ENCODE results near the gene NIBAN1.

The NIBAN1 gene

DNA sequence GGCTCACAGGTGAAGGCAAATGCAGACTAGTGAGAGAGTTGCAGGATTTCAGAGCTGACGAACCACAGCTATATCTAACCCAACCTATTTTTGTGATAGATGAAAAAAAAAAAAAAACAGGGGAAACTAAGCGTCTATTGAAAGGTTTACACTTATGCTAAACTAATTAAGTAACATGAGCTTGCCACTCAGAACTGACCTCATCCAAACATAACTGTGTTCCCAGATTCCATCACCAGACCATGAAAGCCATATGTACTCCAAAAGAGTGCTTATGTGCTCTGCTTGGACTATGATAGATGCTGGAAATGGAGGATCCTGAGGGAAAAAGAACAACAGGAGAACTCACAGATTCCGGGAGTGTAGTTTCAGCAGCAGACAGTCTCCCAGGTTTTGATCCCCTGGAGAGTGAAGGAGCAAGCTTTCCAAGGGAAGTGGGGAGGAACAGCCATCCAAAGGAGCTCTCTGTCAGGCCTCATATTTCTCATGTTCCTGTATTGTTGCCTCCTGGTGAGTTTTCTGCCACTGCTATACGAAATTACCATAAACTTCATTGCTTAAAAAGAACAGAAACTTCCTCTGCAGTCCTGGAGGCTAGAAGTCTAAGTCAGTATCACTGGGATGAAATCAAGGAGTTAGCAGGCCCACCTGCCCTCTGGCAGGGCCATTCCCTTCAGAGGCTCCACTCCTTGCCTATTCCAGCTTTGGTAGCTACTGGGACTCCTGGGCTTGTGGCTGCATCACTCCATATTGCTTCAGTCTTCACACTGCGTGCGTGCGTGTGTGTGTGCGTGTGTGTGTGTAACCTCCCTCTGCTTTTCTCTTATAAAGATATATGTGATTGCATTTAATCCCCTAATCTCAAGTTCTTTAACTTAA, 38.1 kb downstream of the NIBAN1 start:
- peak; percentile 17; the same call in 2 of the 3 replicates for ATAC-seq
- TF ChIP-seq CREB5 (CRISPR knock-in tag; IDR thresholded peaks at IDR 0.05; ENCODE audit: low read depth) (no peak), ZNF565 (CRISPR knock-in tag; conservative IDR thresholded peaks at IDR 0.05; ENCODE audit: low read depth) (no peak)

- TF ChIP-seq PATZ1 (CRISPR knock-in tag; IDR thresholded peaks at IDR 0.05; ENCODE audit: borderline replicate concordance) = no peak
- TF ChIP-seq CSDC2 (CRISPR knock-in tag; IDR thresholded peaks at IDR 0.05) = no peak
- TF ChIP-seq GLIS3 (CRISPR knock-in tag; IDR thresholded peaks at IDR 0.05) = no peak
- TF ChIP-seq, protein P1, sequence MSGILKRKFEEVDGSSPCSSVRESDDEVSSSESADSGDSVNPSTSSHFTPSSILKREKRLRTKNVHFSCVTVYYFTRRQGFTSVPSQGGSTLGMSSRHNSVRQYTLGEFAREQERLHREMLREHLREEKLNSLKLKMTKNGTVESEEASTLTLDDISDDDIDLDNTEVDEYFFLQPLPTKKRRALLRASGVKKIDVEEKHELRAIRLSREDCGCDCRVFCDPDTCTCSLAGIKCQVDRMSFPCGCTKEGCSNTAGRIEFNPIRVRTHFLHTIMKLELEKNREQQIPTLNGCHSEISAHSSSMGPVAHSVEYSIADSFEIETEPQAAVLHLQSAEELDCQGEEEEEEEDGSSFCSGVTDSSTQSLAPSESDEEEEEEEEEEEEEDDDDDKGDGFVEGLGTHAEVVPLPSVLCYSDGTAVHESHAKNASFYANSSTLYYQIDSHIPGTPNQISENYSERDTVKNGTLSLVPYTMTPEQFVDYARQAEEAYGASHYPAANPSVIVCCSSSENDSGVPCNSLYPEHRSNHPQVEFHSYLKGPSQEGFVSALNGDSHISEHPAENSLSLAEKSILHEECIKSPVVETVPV (CRISPR knock-in tag; IDR thresholded peaks at IDR 0.05) = no peak
- TF ChIP-seq, protein P2, sequence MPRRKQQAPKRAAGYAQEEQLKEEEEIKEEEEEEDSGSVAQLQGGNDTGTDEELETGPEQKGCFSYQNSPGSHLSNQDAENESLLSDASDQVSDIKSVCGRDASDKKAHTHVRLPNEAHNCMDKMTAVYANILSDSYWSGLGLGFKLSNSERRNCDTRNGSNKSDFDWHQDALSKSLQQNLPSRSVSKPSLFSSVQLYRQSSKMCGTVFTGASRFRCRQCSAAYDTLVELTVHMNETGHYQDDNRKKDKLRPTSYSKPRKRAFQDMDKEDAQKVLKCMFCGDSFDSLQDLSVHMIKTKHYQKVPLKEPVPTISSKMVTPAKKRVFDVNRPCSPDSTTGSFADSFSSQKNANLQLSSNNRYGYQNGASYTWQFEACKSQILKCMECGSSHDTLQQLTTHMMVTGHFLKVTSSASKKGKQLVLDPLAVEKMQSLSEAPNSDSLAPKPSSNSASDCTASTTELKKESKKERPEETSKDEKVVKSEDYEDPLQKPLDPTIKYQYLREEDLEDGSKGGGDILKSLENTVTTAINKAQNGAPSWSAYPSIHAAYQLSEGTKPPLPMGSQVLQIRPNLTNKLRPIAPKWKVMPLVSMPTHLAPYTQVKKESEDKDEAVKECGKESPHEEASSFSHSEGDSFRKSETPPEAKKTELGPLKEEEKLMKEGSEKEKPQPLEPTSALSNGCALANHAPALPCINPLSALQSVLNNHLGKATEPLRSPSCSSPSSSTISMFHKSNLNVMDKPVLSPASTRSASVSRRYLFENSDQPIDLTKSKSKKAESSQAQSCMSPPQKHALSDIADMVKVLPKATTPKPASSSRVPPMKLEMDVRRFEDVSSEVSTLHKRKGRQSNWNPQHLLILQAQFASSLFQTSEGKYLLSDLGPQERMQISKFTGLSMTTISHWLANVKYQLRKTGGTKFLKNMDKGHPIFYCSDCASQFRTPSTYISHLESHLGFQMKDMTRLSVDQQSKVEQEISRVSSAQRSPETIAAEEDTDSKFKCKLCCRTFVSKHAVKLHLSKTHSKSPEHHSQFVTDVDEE (CRISPR knock-in tag; IDR thresholded peaks at IDR 0.05) = no peak
- TF ChIP-seq ZNF565 (CRISPR knock-in tag; conservative IDR thresholded peaks at IDR 0.05; ENCODE audit: low read depth) = no peak
- TF ChIP-seq RARB (CRISPR knock-in tag; IDR thresholded peaks at IDR 0.05) = no peak
- TF ChIP-seq ZNF70 (CRISPR knock-in tag; IDR thresholded peaks at IDR 0.05) = no peak
- no peak for TF ChIP-seq BACH2 (CRISPR knock-in tag; IDR thresholded peaks at IDR 0.05; ENCODE audit: borderline replicate concordance)
- no peak for TF ChIP-seq ESRRG (CRISPR knock-in tag; IDR thresholded peaks at IDR 0.05)
- TF ChIP-seq CREB5 (CRISPR knock-in tag; IDR thresholded peaks at IDR 0.05; ENCODE audit: low read depth) = no peak
- TF ChIP-seq TCF4 (CRISPR knock-in tag; IDR thresholded peaks at IDR 0.05; ENCODE audit: borderline replicate concordance) = no peak
- no peak for TF ChIP-seq ZFP30 (CRISPR knock-in tag; IDR thresholded peaks at IDR 0.05)
- no peak for TF ChIP-seq SNAI2 (CRISPR knock-in tag; IDR thresholded peaks at IDR 0.05)
- no peak for TF ChIP-seq ZNF8 (CRISPR knock-in tag; IDR thresholded peaks at IDR 0.05)
- no peak for TF ChIP-seq ZC3H10 (CRISPR knock-in tag; IDR thresholded peaks at IDR 0.05)
- no peak for TF ChIP-seq TOX (CRISPR knock-in tag; IDR thresholded peaks at IDR 0.05; ENCODE audit: borderline replicate concordance)
- TF ChIP-seq ISL1 (CRISPR knock-in tag; IDR thresholded peaks at IDR 0.05) = no peak
- ATAC-seq = no peak
Measured at GRCh38 chr1:184933944-184934343, 40.4 kb downstream of the NIBAN1 start.

- ATAC-seq = no peak
- TF ChIP-seq OSR1 (CRISPR knock-in tag; IDR thresholded peaks at IDR 0.05) (no peak), ESRRG (CRISPR knock-in tag; IDR thresholded peaks at IDR 0.05) (no peak), PATZ1 (CRISPR knock-in tag; IDR thresholded peaks at IDR 0.05; ENCODE audit: borderline replicate concordance) (no peak), PPARA (CRISPR knock-in tag; IDR thresholded peaks at IDR 0.05; ENCODE audit: borderline replicate concordance) (no peak), ZC3H10 (CRISPR knock-in tag; IDR thresholded peaks at IDR 0.05) (no peak), ZFP30 (CRISPR knock-in tag; IDR thresholded peaks at IDR 0.05) (no peak), TCF4 (CRISPR knock-in tag; IDR thresholded peaks at IDR 0.05; ENCODE audit: borderline replicate concordance) (no peak), ZFP3 (CRISPR knock-in tag; IDR thresholded peaks at IDR 0.05) (no peak), BACH2 (CRISPR knock-in tag; IDR thresholded peaks at IDR 0.05; ENCODE audit: borderline replicate concordance) (no peak), TOX (CRISPR knock-in tag; IDR thresholded peaks at IDR 0.05; ENCODE audit: borderline replicate concordance) (no peak), SNAI2 (CRISPR knock-in tag; IDR thresholded peaks at IDR 0.05) (no peak), CSDC2 (CRISPR knock-in tag; IDR thresholded peaks at IDR 0.05) (no peak)
- TF ChIP-seq, protein P2 (CRISPR knock-in tag; IDR thresholded peaks at IDR 0.05) = no peak
Measured at GRCh38 chr1:184932319-184932718, 42.0 kb downstream of the NIBAN1 start.

Data from SK-N-SH treated with all-trans-retinoic acid at 6 μM for 48 hours (cell line).